ENCODE measurements around the gene PPM1F. TPM values are rescaled to one million over a fixed set of nuclear protein-coding genes. Genes with fewer than 3 reads are reported as not detected.

The PPM1F gene
- total RNA-seq, 1 donor from 2014 or later, result 49.8 TPM

- Mint-ChIP-seq H3K4me1 (peaks cover 12% of the 10 kb centered on the region), H3K4me3 (no peak overlapping the region), H3K9me3 (no peaks in the 10 kb centered on the region), H3K27me3 (ENCODE audit: low read depth) (no peaks in the 10 kb centered on the region), H3K36me3 (ENCODE audit: low read depth) (no peaks in the 10 kb centered on the region), H3K27ac (ENCODE audit: unreplicated experiment) (no peak overlapping the region)
- TF ChIP-seq CTCF (conservative IDR thresholded peaks at IDR 0.05), result no peak
- no peak for DNase-seq (ENCODE audit: low read depth, low spot score)
These were observed 29.5 kb downstream of the PPM1F start for GRCh38 chr22:21923163-21923561.

- no peak overlapping the region for H3K4me3 Mint-ChIP-seq
- H3K4me1 Mint-ChIP-seq, result peaks cover 7% of the 10 kb centered on the region
- no peak for TF ChIP-seq CTCF (conservative IDR thresholded peaks at IDR 0.05)
- H3K27me3 Mint-ChIP-seq (ENCODE audit: low read depth), result no peaks in the 10 kb centered on the region
- no peak for DNase-seq (ENCODE audit: low read depth, low spot score)
- no peak overlapping the region for H3K27ac Mint-ChIP-seq (ENCODE audit: unreplicated experiment)
- no peaks in the 10 kb centered on the region for H3K36me3 Mint-ChIP-seq (ENCODE audit: low read depth)
- H3K9me3 Mint-ChIP-seq, result no peaks in the 10 kb centered on the region
These were observed 30.1 kb downstream of the PPM1F start for GRCh38 chr22:21922370-21923162.

- H3K36me3 Mint-ChIP-seq (ENCODE audit: low read depth), result no peaks in the 10 kb centered on the region
- H3K9me3 Mint-ChIP-seq, result no peaks in the 10 kb centered on the region
- DNase-seq (ENCODE audit: low read depth, low spot score), result no peak
- no peaks in the 10 kb centered on the region for H3K27me3 Mint-ChIP-seq (ENCODE audit: low read depth)
- no peak overlapping the region for H3K4me3 Mint-ChIP-seq
- H3K27ac Mint-ChIP-seq (ENCODE audit: unreplicated experiment), result no peak overlapping the region
- no peak for TF ChIP-seq CTCF (conservative IDR thresholded peaks at IDR 0.05)
- peaks cover 14% of the 10 kb centered on the region for H3K4me1 Mint-ChIP-seq
These were observed 30.9 kb downstream of the PPM1F start for GRCh38 chr22:21921729-21922128.

- Mint-ChIP-seq H3K9me3 (no peaks in the 10 kb centered on the region), H3K27ac (ENCODE audit: unreplicated experiment) (no peak overlapping the region), H3K36me3 (ENCODE audit: low read depth) (no peaks in the 10 kb centered on the region), H3K4me1 (peaks cover 16% of the 10 kb centered on the region), H3K27me3 (ENCODE audit: low read depth) (no peaks in the 10 kb centered on the region), H3K4me3 (no peak overlapping the region)
- no peak for DNase-seq (ENCODE audit: low read depth, low spot score)
- no peak for TF ChIP-seq CTCF (conservative IDR thresholded peaks at IDR 0.05)
These were observed 31.4 kb downstream of the PPM1F start for GRCh38 chr22:21921184-21921721.

- Mint-ChIP-seq H3K36me3 (ENCODE audit: low read depth) (no peaks in the 10 kb centered on the region), H3K4me1 (peaks cover 13% of the 10 kb centered on the region), H3K9me3 (no peaks in the 10 kb centered on the region), H3K4me3 (no peak overlapping the region), H3K27ac (ENCODE audit: unreplicated experiment) (no peak overlapping the region), H3K27me3 (ENCODE audit: low read depth) (no peaks in the 10 kb centered on the region)
- TF ChIP-seq CTCF (conservative IDR thresholded peaks at IDR 0.05), result no peak
- DNase-seq (ENCODE audit: low read depth, low spot score), result no peak
These were observed 32.1 kb downstream of the PPM1F start for GRCh38 chr22:21920341-21921183.
